GM21717 (cell line): ENCODE measurements around the gene MASP2.
A peak's percentile ranks its signal among the peaks of the same experiment; 100 is the strongest.
"Not testable (repeated sequence)": the region's sequence is repeated elsewhere in the genome, so short reads cannot be mapped to it uniquely, and the experiment has no call there.

Experiments
- ATAC-seq: cut with Tn5 transposase; IDR thresholded peaks from one replicate; pipeline ENCODE4 v1.9.1; 2021; ENCODE audit warnings: mild to moderate bottlenecking, moderate library complexity; ENCODE audit not compliant: unreplicated experiment

Gene MASP2

DNA sequence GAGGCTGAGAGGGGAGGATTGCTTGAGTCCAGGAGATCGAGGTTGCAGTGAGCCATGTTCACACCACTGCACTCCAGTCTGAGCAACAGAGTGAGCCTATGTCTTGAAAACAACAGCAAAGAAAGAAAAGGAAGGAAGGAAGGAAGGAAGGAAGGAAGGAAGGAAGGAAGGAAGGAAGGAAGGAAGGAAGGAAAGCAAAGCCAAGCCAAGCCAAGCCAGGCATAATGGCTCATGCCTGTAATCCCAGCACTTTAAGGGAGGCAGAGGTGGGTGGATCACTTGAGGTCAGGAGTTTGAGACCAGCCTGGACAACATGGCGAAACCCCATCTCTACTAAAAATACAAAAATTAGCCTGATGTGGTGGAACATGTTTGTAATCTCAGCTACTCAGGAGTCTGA is 55.0 kb downstream of the MASP2 start:
- ATAC-seq: not testable (repeated sequence)

DNA sequence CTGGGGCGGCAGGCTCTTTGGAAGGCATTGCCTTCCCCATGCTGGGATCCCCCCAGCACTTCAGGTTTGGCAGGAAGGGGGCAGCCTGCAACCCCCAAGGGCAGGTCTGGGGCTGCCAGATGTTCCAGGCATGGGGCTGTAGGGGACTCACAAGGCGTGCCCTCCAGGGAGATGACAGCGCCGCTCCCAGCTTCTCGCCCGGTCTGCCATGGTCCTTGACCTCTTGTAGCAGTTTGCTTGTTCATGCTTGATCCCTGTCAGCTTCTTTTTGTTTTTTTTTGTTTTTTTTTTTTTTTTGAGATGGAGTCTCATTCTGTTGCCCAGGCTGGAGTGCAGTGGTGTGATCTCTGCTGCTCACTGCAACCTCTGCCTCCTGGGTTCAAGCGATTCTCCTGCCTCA is 56.2 kb downstream of the MASP2 start:
- ATAC-seq: no peak

DNA sequence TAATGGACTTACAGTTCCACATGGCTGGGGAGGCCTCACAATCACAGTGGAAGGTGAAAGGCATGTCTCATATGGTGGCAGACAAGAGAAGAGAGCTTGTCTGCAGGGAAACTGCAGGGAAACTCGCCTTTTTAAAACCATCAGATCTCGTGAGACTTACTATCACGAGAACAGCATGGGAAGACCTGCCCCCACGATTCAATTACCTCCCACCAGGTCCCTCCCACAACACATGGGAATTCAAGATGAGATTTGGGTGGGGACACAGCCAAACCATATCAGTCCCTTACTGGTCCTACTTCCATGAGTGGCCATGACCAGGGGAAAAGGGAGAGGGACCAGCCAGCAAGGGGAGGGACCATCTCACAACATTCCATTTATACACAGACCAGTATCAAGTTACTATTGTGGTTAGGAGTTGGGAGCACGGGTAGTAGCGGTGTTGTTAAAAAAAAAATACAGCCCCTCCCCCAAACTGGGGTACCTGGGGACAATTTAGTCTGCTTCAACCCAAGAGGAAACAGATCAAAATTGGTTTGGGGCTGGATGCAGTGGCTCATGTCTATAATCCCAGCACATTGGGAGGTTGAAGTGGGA is 57.0 kb downstream of the MASP2 start:
- ATAC-seq: not testable (repeated sequence)

DNA sequence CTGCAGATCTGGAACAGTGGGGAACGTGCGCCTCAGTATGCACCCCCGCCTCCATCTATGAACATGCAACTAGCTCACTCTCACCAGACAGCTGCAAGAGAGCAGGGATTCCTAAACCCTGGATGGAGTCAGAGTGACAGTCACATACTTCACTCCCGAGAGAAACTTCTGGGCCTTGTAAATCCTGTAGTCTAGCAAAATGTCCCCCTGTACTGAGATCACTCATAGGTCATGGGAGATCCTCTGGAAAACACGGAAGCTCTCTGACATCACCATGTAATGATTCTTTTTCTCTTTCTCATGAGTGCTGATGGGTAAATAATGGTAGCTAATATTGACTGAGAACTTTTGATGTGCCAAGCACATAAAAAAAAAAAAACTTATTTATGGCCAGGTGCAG is 57.9 kb downstream of the MASP2 start:
- ATAC-seq: no peak

DNA sequence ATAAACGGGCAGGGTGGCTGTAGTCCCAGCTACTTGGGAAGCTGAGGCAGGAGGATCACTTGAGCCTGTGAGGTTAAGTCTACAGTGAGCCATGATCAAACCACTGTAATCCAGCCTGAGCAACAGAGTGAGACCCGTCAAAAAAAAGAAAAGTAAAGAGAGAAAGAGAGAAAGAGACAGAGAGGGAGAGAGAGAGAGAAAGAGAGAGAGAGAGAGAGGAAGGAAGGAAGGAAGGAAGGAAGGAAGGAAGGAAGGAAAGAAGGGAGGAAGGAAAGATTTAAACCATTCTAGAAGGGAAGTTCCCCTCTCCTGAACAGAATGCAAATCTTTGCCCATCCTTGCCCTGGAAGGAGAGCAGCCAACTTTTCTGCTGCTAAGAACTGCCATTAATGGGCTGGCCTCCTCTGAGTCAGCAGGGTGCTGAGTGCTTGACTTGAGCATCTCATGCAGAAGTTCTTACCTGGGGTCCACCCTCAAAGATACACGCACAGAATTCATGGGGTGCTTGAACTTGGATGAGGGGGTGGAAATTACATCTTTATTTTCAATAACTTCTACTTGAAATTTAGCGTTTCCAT is 59.1 kb downstream of the MASP2 start:
- no peak for ATAC-seq

DNA sequence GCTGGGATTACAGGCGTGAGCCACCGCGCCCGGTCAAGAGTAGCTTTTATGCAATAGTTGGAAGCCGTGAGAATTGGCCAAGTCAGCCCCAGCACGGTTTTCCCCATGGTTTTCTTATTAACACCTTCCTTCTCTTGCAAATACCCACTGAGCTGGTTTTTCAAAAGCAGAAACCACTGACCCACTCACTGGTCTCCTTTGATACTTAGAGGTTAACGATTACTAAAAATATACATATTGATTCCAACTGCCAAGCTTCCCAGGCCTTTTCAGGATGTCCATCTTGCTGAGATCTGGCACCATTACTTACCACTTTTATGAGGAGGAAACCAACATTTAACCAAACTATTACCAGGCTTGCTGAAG is 60.5 kb downstream of the MASP2 start:
- ATAC-seq: peak; percentile 26

DNA sequence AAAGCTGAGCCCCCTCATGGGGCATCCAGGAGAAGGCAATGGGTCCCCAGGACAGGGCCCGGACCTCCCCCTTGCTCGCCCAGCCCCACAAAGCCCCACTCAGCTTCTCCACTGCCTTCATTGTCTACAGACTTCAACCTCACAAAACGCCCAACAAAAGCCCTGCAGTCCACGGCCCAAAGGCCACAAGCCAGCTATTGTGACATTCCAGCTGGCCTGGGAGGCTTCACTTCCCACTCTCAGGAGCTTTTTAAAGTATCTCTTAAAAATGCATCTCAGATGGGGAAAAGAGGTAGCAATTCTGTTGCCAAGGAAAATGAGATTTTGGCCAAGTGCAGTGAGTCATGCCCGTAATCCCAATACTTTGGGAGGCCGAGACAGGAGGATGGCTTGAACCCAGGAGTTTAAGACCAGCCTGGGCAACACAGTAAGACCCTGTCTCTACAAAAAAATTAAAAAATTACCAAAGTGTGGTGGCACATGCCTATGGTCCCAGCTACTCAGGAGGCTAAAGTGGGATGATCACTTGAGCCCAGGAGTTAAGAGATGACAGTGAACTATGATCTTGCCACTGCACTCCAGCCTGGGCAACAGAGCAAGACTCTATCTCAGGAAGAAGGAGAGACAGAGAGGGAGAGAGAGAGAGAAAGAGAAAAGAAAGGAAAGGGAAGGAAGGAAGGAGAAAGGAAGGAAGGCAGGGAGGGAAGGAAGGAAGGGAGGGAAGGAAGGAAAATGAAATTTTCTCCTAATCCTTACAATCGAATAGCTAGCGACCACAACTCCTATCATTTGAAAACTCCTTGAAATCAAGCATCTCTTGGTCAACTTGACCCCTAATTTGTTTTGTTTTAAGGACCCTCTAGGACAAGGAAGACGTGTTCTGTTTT is 66.0 kb downstream of the MASP2 start:
- ATAC-seq: no peak

DNA sequence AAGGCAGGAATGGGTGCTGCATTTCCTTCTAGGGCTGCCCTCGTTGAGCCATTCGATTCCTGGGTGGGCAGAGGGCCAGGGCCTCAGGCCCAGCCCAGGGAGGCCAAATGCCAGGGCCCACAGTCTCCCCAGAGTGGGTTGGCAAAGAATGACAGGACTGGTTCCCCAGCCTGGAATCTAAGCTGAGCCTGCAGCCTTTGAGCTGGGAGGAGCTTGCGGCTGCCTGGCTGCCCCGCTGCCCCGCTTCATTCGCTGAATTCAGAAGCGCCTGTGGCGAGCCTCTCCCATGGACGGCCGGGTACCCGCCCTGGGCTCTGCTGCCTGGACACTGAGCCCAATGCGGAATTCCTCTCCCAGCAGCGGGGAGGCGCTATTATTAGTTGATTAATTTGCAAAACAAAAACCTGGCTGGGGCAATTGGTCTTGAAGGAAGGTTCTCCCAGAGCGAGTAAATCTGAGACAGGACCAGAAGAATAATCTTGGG is 66.9 kb downstream of the MASP2 start:
- ATAC-seq: no peak

DNA sequence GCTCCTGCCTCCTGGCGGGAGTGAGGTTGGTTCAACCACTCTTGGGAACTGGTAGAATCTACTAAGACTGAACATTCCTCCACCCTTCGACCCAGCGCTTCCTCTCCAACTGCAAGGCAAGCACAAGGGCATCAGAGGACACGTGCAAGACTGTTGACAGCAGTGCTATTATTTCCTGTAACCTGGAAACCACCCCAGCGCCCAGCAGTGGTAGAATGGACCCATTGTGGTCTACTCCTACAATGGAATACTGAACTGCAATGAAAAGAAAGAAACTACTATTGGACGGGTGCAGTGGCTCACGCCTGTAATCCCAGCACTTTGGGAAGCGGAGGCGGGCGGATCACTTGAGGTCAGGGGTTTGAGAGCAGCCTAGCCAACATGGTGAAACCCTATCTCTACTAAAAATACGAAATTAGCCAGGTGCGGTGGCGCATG is 67.5 kb downstream of the MASP2 start:
- ATAC-seq: no peak

DNA sequence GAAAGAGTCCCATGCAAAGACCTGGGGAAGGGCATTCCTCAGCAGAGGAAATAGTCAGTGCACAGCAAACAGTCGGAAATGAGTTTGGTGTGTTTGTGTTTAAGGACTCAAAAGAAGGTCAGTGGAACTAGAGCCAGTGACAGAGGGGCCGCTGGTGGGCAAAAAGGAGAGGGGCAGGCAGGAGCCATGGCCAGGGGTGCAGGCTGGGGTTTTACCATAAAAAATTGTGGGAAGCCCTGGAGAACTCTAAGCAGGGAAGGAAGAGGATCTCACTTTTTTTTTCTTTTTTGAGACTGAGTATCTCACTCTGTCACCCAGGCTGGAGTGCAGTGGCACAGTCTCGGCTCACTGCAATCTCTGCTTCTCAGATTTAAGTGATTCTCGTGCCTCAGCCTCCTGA is 68.3 kb downstream of the MASP2 start:
- ATAC-seq: no peak
